ENCODE data around the gene PERM1.
"Not testable (repeated sequence)": the region's sequence is repeated elsewhere in the genome, so short reads cannot be mapped to it uniquely, and the experiment has no call there.

DNA sequence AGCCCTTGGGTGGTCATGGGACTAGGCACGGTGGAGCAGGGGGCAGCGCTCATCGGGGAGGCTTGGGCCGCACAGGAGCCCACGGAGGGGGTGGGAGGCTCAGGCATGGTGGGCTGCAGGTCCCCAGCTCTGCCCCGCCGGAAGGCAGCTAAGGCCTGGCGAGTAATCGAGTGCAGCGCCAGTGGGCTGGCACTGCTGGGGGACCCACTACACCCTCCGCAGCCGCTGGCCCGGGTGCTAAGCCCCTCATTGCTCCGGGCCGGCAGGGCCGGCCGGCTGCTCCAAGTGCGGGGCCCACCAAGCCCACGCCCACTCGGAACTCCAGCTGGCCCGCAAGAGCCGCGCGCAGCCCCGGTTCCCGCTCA, 36.4 kb upstream of the PERM1 start:
- TF ChIP-seq, protein P1, sequence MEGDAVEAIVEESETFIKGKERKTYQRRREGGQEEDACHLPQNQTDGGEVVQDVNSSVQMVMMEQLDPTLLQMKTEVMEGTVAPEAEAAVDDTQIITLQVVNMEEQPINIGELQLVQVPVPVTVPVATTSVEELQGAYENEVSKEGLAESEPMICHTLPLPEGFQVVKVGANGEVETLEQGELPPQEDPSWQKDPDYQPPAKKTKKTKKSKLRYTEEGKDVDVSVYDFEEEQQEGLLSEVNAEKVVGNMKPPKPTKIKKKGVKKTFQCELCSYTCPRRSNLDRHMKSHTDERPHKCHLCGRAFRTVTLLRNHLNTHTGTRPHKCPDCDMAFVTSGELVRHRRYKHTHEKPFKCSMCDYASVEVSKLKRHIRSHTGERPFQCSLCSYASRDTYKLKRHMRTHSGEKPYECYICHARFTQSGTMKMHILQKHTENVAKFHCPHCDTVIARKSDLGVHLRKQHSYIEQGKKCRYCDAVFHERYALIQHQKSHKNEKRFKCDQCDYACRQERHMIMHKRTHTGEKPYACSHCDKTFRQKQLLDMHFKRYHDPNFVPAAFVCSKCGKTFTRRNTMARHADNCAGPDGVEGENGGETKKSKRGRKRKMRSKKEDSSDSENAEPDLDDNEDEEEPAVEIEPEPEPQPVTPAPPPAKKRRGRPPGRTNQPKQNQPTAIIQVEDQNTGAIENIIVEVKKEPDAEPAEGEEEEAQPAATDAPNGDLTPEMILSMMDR (conservative IDR thresholded peaks at IDR 0.05), result not testable (repeated sequence)
- TF ChIP-seq EZH2 (IDR thresholded peaks at IDR 0.05; ENCODE audit: low read depth), result not testable (repeated sequence)
